CD4-positive, alpha-beta T cell (primary cell): ENCODE measurements around the gene RNPC3. TPM values are rescaled to one million over a fixed set of nuclear protein-coding genes. Genes with fewer than 3 reads are reported as not detected.

Experiments
- ATAC-seq: fragments of 200-7000 bp; cut with Tn5 transposase; one replicate; pipeline ENCODE4 v1.10.0; 2022; ENCODE audit warnings: mild to moderate bottlenecking; ENCODE audit not compliant: poor library complexity
- CTCF ChIA-PET: fragments of 350-600 bp; sonication (Branson Sonifier 250); formaldehyde crosslinking; loops from one replicate; lab custom pipeline; 2021; ENCODE audit warnings: antibody characterized with exemption, inconsistent platforms; lab: Charles Lee
- POLR2A ChIA-PET: fragments of 350-600 bp; sonication (Branson Sonifier 250); formaldehyde crosslinking; loops from one replicate; lab custom pipeline; 2021; ENCODE audit warnings: antibody characterized with exemption, inconsistent platforms; lab: Charles Lee
- DNase-seq, 14 experiments: peaks; one replicate each; pipeline ENCODE4 v3.0.0-alpha.2; 2013 to 2020; ENCODE audit warnings: mixed read lengths in 2 of 14
- H3K27ac ChIP-seq, 2 donors: one replicate each; pipeline versions ENCODE4 v1.5.1 to v1.7.0; 2013; ENCODE audit warnings: low read length in 2 of 2, low read depth in 1 of 2, mild to moderate bottlenecking in 1 of 2
- H3K27me3 ChIP-seq, 2 experiments: 1 replicate in 1 of 2; 2 replicates in 1 of 2; pipeline versions ENCODE4 v1.6.1 to v1.7.0; 2013; ENCODE audit warnings: low read length in 2 of 2, control low read depth in 1 of 2, mild to moderate bottlenecking in 1 of 2, moderate library complexity in 1 of 2; ENCODE audit not compliant: insufficient read depth in 2 of 2, control insufficient read depth in 1 of 2
- H3K36me3 ChIP-seq: one replicate; pipeline ENCODE4 v1.6.1; 2013; ENCODE audit warnings: low read length, control low read depth; ENCODE audit not compliant: insufficient read depth
- H3K4me1 ChIP-seq: one replicate; pipeline ENCODE4 v1.6.1; 2013; ENCODE audit warnings: low read length, control low read depth; ENCODE audit not compliant: insufficient read depth
- H3K4me3 ChIP-seq: one replicate; pipeline ENCODE4 v1.5.1; 2013; ENCODE audit warnings: mild to moderate bottlenecking, low read length, moderate library complexity
- H3K9me3 ChIP-seq, 2 experiments: 1 replicate in 1 of 2; 2 replicates in 1 of 2; pipeline versions ENCODE4 v1.6.1 to v1.7.0; 2013; ENCODE audit warnings: low read length in 2 of 2, mild to moderate bottlenecking in 2 of 2, control low read depth in 1 of 2, moderate library complexity in 1 of 2; ENCODE audit not compliant: control insufficient read depth in 1 of 2, insufficient read depth in 1 of 2
- H3K27ac Mint-ChIP-seq: one replicate; pipeline ENCODE4 v1.8.0; 2020; ENCODE audit warnings: mixed read lengths
- H3K27me3 Mint-ChIP-seq: one replicate; pipeline ENCODE4 v1.8.0; 2021; ENCODE audit warnings: mixed read lengths
- H3K36me3 Mint-ChIP-seq: one replicate; pipeline ENCODE4 v1.8.0; 2021; ENCODE audit warnings: low read depth, mixed read lengths
- H3K4me1 Mint-ChIP-seq: one replicate; pipeline ENCODE4 v1.8.0; 2021; ENCODE audit warnings: low read depth, mixed read lengths
- H3K4me3 Mint-ChIP-seq: one replicate; pipeline ENCODE4 v1.8.0; 2020; ENCODE audit warnings: mild to moderate bottlenecking, mixed read lengths
- H3K9me3 Mint-ChIP-seq: one replicate; pipeline ENCODE4 v1.8.0; 2020; ENCODE audit warnings: mixed read lengths
- CTCF ChIP-seq: fragments of 200-600 bp; IDR thresholded peaks from one replicate; pipeline ENCODE4 v1.8.0; 2022; ENCODE audit warnings: antibody characterized with exemption, mild to moderate bottlenecking
- intact Hi-C, 2 experiments: fragments of 100-400 bp; cut with DNase I in 1 of 2; cut with micrococcal nuclease in 1 of 2; formaldehyde crosslinking; loops; one replicate each; pipeline versions ENCODE4 v1.15.1 to v1.9.0; 2023 to 2025; cut with DNase I, micrococcal nuclease
- total RNA-seq, 174 experiments: library from RNA in 2 of 174; stranded (reverse) in 2 of 174; gene quantifications; one replicate each; pipeline ENCODE4 v1.2.3 and lab custom pipeline; 2021 to 2026

RNPC3 gene
- total RNA-seq, 2 experiments from 2014 or later = 48.6 to 52.5 TPM

DNA sequence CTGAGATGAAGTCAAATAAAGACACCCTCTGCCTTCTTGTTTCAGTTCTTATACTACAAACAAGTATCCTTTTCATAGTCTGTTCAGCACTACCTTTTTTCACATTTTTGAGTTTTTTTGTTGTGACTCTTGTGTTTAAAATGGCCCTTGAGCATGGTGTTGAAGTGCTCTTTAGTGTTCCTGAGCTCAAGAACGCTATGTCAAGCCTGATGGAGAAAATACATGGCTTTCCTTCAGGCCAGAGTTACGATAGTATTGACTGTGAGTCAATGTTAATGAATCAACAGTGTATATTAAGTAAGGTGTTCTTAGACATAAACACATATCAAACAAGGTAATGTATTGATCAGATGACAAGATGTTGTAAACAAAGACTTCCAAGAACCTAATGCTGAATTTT is 12.7 kb downstream of the RNPC3 start:
- Histone ChIP-seq H3K27me3 (no peaks in the 10 kb centered on the region), H3K4me3 (no peak overlapping the region), H3K36me3 (peaks cover 95% of the 10 kb centered on the region), H3K4me1 (no peaks in the 10 kb centered on the region), H3K27ac (no peak overlapping the region), H3K9me3 (no peaks in the 10 kb centered on the region)
- ChIA-PET POLR2A (no interaction called here), CTCF (no interaction called here)
- Mint-ChIP-seq H3K4me1 (peaks cover 8% of the 10 kb centered on the region), H3K36me3 (peaks cover 84% of the 10 kb centered on the region), H3K27me3 (no peaks in the 10 kb centered on the region), H3K4me3 (no peak overlapping the region), H3K27ac (no peak overlapping the region), H3K9me3 (no peaks in the 10 kb centered on the region)
- ATAC-seq (no peak), DNase-seq (no peak)
- intact Hi-C loops = no loop called here
- TF ChIP-seq CTCF = no peak

DNA sequence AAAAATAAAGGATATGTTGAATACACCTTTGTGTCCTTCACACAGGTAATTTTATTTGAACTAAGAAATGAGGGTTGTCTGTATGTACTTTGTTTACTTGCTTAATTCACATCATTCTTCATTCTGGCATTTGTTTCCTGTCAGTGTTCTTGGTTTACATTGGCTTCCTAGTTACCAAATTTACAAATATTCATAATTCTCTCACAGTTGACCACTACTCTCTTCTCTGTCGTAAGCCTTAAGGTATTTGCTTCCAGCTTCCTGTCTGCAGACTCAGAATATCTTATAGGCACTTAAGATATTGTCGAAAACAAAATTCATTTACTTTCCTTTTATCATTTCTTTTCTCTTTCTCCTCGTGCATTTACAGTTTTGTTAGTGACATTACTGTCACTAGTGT is 15.9 kb downstream of the RNPC3 start:
- POLR2A ChIA-PET = no interaction called here
- H3K27ac ChIP-seq = no peak overlapping the region
- CTCF ChIA-PET = no interaction called here
- H3K4me3 ChIP-seq = no peak overlapping the region
- no peak for TF ChIP-seq CTCF
- intact Hi-C loops = no loop called here
- H3K9me3 ChIP-seq = no peaks in the 10 kb centered on the region
- H3K4me1 ChIP-seq = no peaks in the 10 kb centered on the region
- Mint-ChIP-seq H3K4me3 (no peak overlapping the region), H3K36me3 (peaks cover 88% of the 10 kb centered on the region), H3K9me3 (no peaks in the 10 kb centered on the region), H3K27me3 (no peaks in the 10 kb centered on the region), H3K4me1 (no peaks in the 10 kb centered on the region), H3K27ac (no peak overlapping the region)
- no peak for DNase-seq
- peaks cover 89% of the 10 kb centered on the region for H3K36me3 ChIP-seq
- H3K27me3 ChIP-seq = no peaks in the 10 kb centered on the region
- ATAC-seq = no peak

DNA sequence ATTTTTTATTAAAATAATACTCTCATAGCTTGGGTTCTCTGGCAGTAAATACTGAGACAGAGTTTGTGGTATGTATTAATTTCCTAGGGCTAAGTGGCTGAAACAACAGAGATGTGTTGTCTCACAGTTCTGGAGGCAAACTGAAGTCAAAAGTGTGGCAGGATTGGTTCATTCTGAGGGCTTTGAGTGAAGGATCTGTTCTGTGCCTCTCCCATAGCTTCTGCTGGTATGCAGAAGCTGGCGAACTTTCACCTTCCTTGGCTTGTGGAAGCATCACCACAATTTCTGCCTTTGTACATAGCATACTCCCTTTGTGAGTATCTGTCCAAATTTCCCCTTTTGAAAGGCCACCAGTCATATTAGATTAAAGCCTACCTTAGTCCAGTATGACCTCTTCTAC is 21.0 kb downstream of the RNPC3 start:
- H3K9me3 ChIP-seq = no peaks in the 10 kb centered on the region
- H3K27ac ChIP-seq = no peak overlapping the region
- H3K4me1 ChIP-seq = no peaks in the 10 kb centered on the region
- intact Hi-C loops = no loop called here
- no peak for TF ChIP-seq CTCF
- Mint-ChIP-seq H3K9me3 (no peaks in the 10 kb centered on the region), H3K27ac (no peak overlapping the region), H3K4me3 (no peak overlapping the region), H3K36me3 (peaks cover 89% of the 10 kb centered on the region), H3K27me3 (no peaks in the 10 kb centered on the region), H3K4me1 (no peaks in the 10 kb centered on the region)
- no peak for DNase-seq
- no peaks in the 10 kb centered on the region for H3K27me3 ChIP-seq
- no peak for ATAC-seq
- POLR2A ChIA-PET = no interaction called here
- peaks cover 80% of the 10 kb centered on the region for H3K36me3 ChIP-seq
- CTCF ChIA-PET = no interaction called here
- H3K4me3 ChIP-seq = no peak overlapping the region
